PFSK-1 (cell line): ENCODE results near the gene TRIM63.

ENCODE experiments used
- FOXP2 ChIP-seq: optimal IDR thresholded peaks from 2 replicates; pipeline ENCODE3; 2011; ENCODE audit warnings: borderline replicate concordance, control low read depth, inconsistent platforms; ENCODE audit not compliant: insufficient read depth; ENCODE audit errors: extremely low read length, extremely low read depth
- POLR2AphosphoS5 ChIP-seq: IDR thresholded peaks from 2 replicates; pipeline ENCODE4 v1.6.1; 2012; ENCODE audit warnings: low read depth, mild to moderate bottlenecking, control low read depth, low read length, moderate library complexity
- REST ChIP-seq, 2 experiments: IDR thresholded peaks; 2 replicates each; pipeline versions ENCODE4 v1.6.1 to v1.8.0; 2011 to 2012; ENCODE audit warnings: low read depth in 2 of 2, low read length in 2 of 2, control low read depth in 1 of 2, inconsistent platforms in 1 of 2, mild to moderate bottlenecking in 1 of 2, moderate library complexity in 1 of 2; ENCODE audit not compliant: insufficient read depth in 1 of 2
- SIN3A ChIP-seq: IDR thresholded peaks from 2 replicates; pipeline ENCODE4 v1.6.1; 2012; ENCODE audit warnings: mild to moderate bottlenecking, low read length, moderate library complexity, borderline replicate concordance; ENCODE audit not compliant: insufficient read depth
- TAF1 ChIP-seq: IDR thresholded peaks from 2 replicates; pipeline ENCODE4 v1.6.1; 2012; ENCODE audit warnings: low read length, control low read depth, borderline replicate concordance; ENCODE audit not compliant: insufficient read depth

DNA sequence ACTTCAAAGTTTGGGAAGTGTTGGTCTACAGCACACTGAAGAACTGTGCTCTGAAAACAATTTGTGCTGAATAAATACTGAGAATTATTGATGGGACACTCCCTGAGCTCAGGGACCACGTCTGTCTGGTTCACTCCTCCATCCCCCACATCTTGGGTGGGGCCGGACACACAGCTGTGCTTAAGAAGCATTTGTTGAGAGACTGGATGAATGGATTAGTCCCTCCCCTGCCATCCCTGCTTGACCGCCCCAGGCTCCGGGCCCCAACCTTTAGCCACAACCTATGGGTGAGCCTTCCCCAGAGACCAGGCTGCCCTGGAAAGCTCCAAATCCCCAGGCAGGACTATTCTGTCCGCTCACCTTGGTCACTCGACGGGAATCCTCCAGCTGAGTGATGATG lies 7.5 kb downstream of the TRIM63 start:
- TF ChIP-seq POLR2AphosphoS5 = no peak
- TF ChIP-seq SIN3A = no peak
- no peak for TF ChIP-seq REST (IDR thresholded peaks at IDR 0.05; ENCODE audit: insufficient read depth in 1 of 2, low read depth in 2 of 2, low read length in 2 of 2)
- TF ChIP-seq FOXP2 = no peak
- no peak for TF ChIP-seq TAF1
